Stimulated activated CD8-positive, alpha-beta memory T cell treated with anti-CD3 and anti-CD28 coated beads, Interleukin-7, amount 100 ng/mL, for 4 hours (primary cell): ENCODE measurements around the gene SUGCT.

Experiments
- DNase-seq, 2 donors: peaks; one replicate each; pipeline ENCODE4 v3.0.0-alpha.2; 2020; ENCODE audit warnings: low read depth in 2 of 2

The SUGCT gene

GRCh38 chr7:40470091-40470592 is 335.3 kb downstream of the SUGCT start:
- no peak for DNase-seq

GRCh38 chr7:40470817-40471216 is 336.0 kb downstream of the SUGCT start:
- DNase-seq = no peak

GRCh38 chr7:40471891-40472290 is 337.1 kb downstream of the SUGCT start:
- DNase-seq = no peak

- no peak for DNase-seq
These were observed 340.2 kb downstream of the SUGCT start for GRCh38 chr7:40474790-40475680.

- DNase-seq = no peak
These were observed 340.8 kb downstream of the SUGCT start for GRCh38 chr7:40475681-40475982.

- DNase-seq = no peak
These were observed 342.3 kb downstream of the SUGCT start for GRCh38 chr7:40477094-40477493.

GRCh38 chr7:40482845-40483244 is 348.0 kb downstream of the SUGCT start:
- no peak for DNase-seq

GRCh38 chr7:40483630-40484029 is 348.8 kb downstream of the SUGCT start:
- DNase-seq = no peak

- DNase-seq = no peak
These were observed 355.2 kb downstream of the SUGCT start for GRCh38 chr7:40489844-40490602.

GRCh38 chr7:40490603-40490924 is 355.8 kb downstream of the SUGCT start:
- DNase-seq = no peak

- DNase-seq = no peak
These were observed 358.1 kb downstream of the SUGCT start for GRCh38 chr7:40492946-40493345.

- DNase-seq = no peak
These were observed 358.8 kb downstream of the SUGCT start for GRCh38 chr7:40493609-40494051.

- no peak for DNase-seq
These were observed 364.2 kb downstream of the SUGCT start for GRCh38 chr7:40498924-40499510.

- no peak for DNase-seq
These were observed 364.9 kb downstream of the SUGCT start for GRCh38 chr7:40499718-40500117.

- no peak for DNase-seq
These were observed 365.4 kb downstream of the SUGCT start for GRCh38 chr7:40500219-40500618.

- no peak for DNase-seq
These were observed 367.6 kb downstream of the SUGCT start for GRCh38 chr7:40502359-40502758.

- DNase-seq = no peak
These were observed 371.4 kb downstream of the SUGCT start for GRCh38 chr7:40506158-40506557.

- no peak for DNase-seq
These were observed 372.4 kb downstream of the SUGCT start for GRCh38 chr7:40507166-40507565.

- no peak for DNase-seq
These were observed 374.6 kb downstream of the SUGCT start for GRCh38 chr7:40509287-40509996.

GRCh38 chr7:40516376-40516775 is 381.6 kb downstream of the SUGCT start:
- DNase-seq = no peak

- DNase-seq = no peak
These were observed 384.2 kb downstream of the SUGCT start for GRCh38 chr7:40519009-40519408.
